H9 (cell line): ENCODE measurements around the gene INSM1. TPM values are rescaled to one million over a fixed set of nuclear protein-coding genes. Genes with fewer than 3 reads are reported as not detected.

ENCODE experiments used
- DNase-seq: peaks from one replicate; pipeline ENCODE4 v3.0.0-alpha.2; 2017
- H2AFZ ChIP-seq: one replicate; pipeline ENCODE4 v1.6.1; 2013; ENCODE audit warnings: mild to moderate bottlenecking, low read length, control low read depth, moderate library complexity
- H2AK5ac ChIP-seq: 2 replicates; pipeline ENCODE4 v1.6.1; 2013; ENCODE audit warnings: low read length, control low read depth, mixed read lengths; ENCODE audit not compliant: insufficient read length
- H2BK120ac ChIP-seq: one replicate; pipeline ENCODE4 v1.6.1; 2013; ENCODE audit warnings: low read depth, mild to moderate bottlenecking, low read length, control low read depth, inconsistent platforms; ENCODE audit not compliant: poor library complexity, severe bottlenecking
- H2BK12ac ChIP-seq: 2 replicates; pipeline ENCODE4 v1.6.1; 2013; ENCODE audit warnings: low read length, control low read depth, mixed read lengths, low read depth; ENCODE audit not compliant: insufficient read length
- H2BK15ac ChIP-seq: 2 replicates; pipeline ENCODE4 v1.6.1; 2013; ENCODE audit warnings: low read depth, low read length, control low read depth
- H2BK20ac ChIP-seq: one replicate; pipeline ENCODE4 v1.6.1; 2013; ENCODE audit warnings: low read depth, mild to moderate bottlenecking, low read length, control low read depth, inconsistent platforms; ENCODE audit not compliant: poor library complexity, severe bottlenecking
- H2BK5ac ChIP-seq: 2 replicates; pipeline ENCODE4 v1.6.1; 2013; ENCODE audit warnings: low read length, control low read depth, mixed read lengths; ENCODE audit not compliant: insufficient read length
- H3K14ac ChIP-seq: 2 replicates; pipeline ENCODE4 v1.6.1; 2013; ENCODE audit warnings: low read length, control low read depth; ENCODE audit not compliant: insufficient read depth
- H3K18ac ChIP-seq: 2 replicates; pipeline ENCODE4 v1.6.1; 2013; ENCODE audit warnings: low read depth, mild to moderate bottlenecking, mixed read lengths, low read length, control low read depth; ENCODE audit not compliant: insufficient read length
- H3K23ac ChIP-seq: 2 replicates; pipeline ENCODE4 v1.6.1; 2013; ENCODE audit warnings: low read length, control low read depth, mixed read lengths, low read depth; ENCODE audit not compliant: insufficient read length
- H3K23me2 ChIP-seq: 2 replicates; pipeline ENCODE4 v1.6.1; 2013; ENCODE audit warnings: low read depth, mild to moderate bottlenecking, mixed read lengths, low read length, control low read depth; ENCODE audit not compliant: insufficient read length, poor library complexity, severe bottlenecking
- H3K27ac ChIP-seq: 2 replicates; pipeline ENCODE4 v1.5.1; 2013; ENCODE audit warnings: low read length, control low read depth, mixed read lengths, low read depth; ENCODE audit not compliant: insufficient read length
- H3K27me3 ChIP-seq: 2 replicates; pipeline ENCODE4 v1.6.1; 2013; ENCODE audit warnings: low read length, control low read depth, inconsistent platforms; ENCODE audit not compliant: insufficient read depth
- H3K4ac ChIP-seq: 2 replicates; pipeline ENCODE4 v1.6.1; 2013; ENCODE audit warnings: low read depth, mild to moderate bottlenecking, control low read depth, inconsistent platforms, low read length, moderate library complexity
- H3K4me1 ChIP-seq: 2 replicates; pipeline ENCODE4 v1.6.1; 2013; ENCODE audit warnings: low read length, control low read depth, inconsistent platforms; ENCODE audit not compliant: insufficient read depth
- H3K4me2 ChIP-seq: 2 replicates; pipeline ENCODE4 v1.6.1; 2013; ENCODE audit warnings: low read length, control low read depth, mixed read lengths; ENCODE audit not compliant: insufficient read length, insufficient read depth
- H3K56ac ChIP-seq: 2 replicates; pipeline ENCODE4 v1.6.1; 2013; ENCODE audit warnings: low read depth, mild to moderate bottlenecking, mixed read lengths, low read length, control low read depth; ENCODE audit not compliant: insufficient read length
- H3K79me1 ChIP-seq: 2 replicates; pipeline ENCODE4 v1.6.1; 2013; ENCODE audit warnings: low read depth, mild to moderate bottlenecking, moderate library complexity, low read length, control low read depth, inconsistent platforms; ENCODE audit not compliant: insufficient read depth, poor library complexity, severe bottlenecking
- H3K79me2 ChIP-seq: 2 replicates; pipeline ENCODE4 v1.6.1; 2013; ENCODE audit warnings: low read length, control low read depth, inconsistent platforms; ENCODE audit not compliant: insufficient read depth
- H3K9ac ChIP-seq: 2 replicates; pipeline ENCODE4 v1.6.1; 2013; ENCODE audit warnings: low read length, control low read depth, mixed read lengths; ENCODE audit not compliant: insufficient read length; ENCODE audit errors: extremely low read depth
- H3K9me3 ChIP-seq: one replicate; pipeline ENCODE4 v1.6.1; 2013; ENCODE audit warnings: low read depth, low read length, inconsistent platforms; ENCODE audit not compliant: control insufficient read depth
- H3T11ph ChIP-seq: one replicate; pipeline ENCODE4 v1.6.1; 2013; ENCODE audit warnings: mild to moderate bottlenecking, low read length, control low read depth, inconsistent platforms
- H4K20me1 ChIP-seq: one replicate; pipeline ENCODE4 v1.6.1; 2013; ENCODE audit not compliant: control insufficient read depth, insufficient read length, insufficient read depth
- H4K5ac ChIP-seq: 2 replicates; pipeline ENCODE4 v1.6.1; 2013; ENCODE audit warnings: low read depth, mild to moderate bottlenecking, mixed read lengths, low read length, control low read depth; ENCODE audit not compliant: insufficient read length
- H4K8ac ChIP-seq: replicated peaks from 2 replicates; pipeline ENCODE4 v1.6.1; 2013; ENCODE audit warnings: low read length, control low read depth, mixed read lengths, low read depth; ENCODE audit not compliant: insufficient read length
- H4K91ac ChIP-seq: 2 replicates; pipeline ENCODE4 v1.6.1; 2013; ENCODE audit warnings: low read depth, mild to moderate bottlenecking, moderate library complexity, mixed read lengths, low read length, control low read depth; ENCODE audit not compliant: insufficient read length
- H3K27ac Mint-ChIP-seq, 3 experiments: 2 replicates in 2 of 3; 3 replicates in 1 of 3; pipeline ENCODE4 v1.8.0; 2020 to 2021; ENCODE audit warnings: mixed read lengths in 3 of 3, mild to moderate bottlenecking in 1 of 3, moderate library complexity in 1 of 3
- H3K27me3 Mint-ChIP-seq: 2 replicates; pipeline ENCODE4 v1.8.0; 2021; ENCODE audit warnings: low read depth, mild to moderate bottlenecking, moderate library complexity, mixed read lengths
- H3K36me3 Mint-ChIP-seq, 3 experiments: 2 replicates in 2 of 3; 3 replicates in 1 of 3; pipeline ENCODE4 v1.8.0; 2020 to 2021; ENCODE audit warnings: low read depth in 3 of 3, mixed read lengths in 3 of 3; ENCODE audit not compliant: insufficient read depth in 1 of 3
- H3K4me1 Mint-ChIP-seq, 2 experiments: 2 replicates each; pipeline ENCODE4 v1.8.0; 2020; ENCODE audit warnings: mixed read lengths in 2 of 2
- H3K4me3 Mint-ChIP-seq, 2 experiments: 2 replicates in 1 of 2; 3 replicates in 1 of 2; pipeline ENCODE4 v1.8.0; 2020 to 2021; ENCODE audit warnings: mild to moderate bottlenecking in 2 of 2, mixed read lengths in 2 of 2, moderate library complexity in 1 of 2
- H3K9me3 Mint-ChIP-seq, 2 experiments: 2 replicates in 1 of 2; 3 replicates in 1 of 2; pipeline ENCODE4 v1.8.0; 2020; ENCODE audit warnings: mild to moderate bottlenecking in 2 of 2, mixed read lengths in 2 of 2, moderate library complexity in 1 of 2
- CTCF ChIP-seq: fragments of 200-600 bp; sonication (generic); conservative IDR thresholded peaks from 3 replicates; pipeline ENCODE4 v1.8.0; 2021; ENCODE audit warnings: antibody characterized with exemption, mild to moderate bottlenecking
- WGBS: extraction: QIAGEN DNeasy Blood & Tissue Kit; methylation state at CpG from one replicate; pipeline ENCODE4 v1.1.7; 2013; ENCODE audit warnings: missing lambda C conversion rate, low lambda C conversion rate, mixed read lengths; ENCODE audit not compliant: insufficient read length; ENCODE audit errors: extremely low coverage; 5-methylcytosine and 5-hydroxymethylcytosine counted together
- total RNA-seq: library from RNA; stranded (reverse); gene quantifications from 2 replicates; pipeline ENCODE4 v1.2.1, GENCODE V29; 2021

Gene INSM1
- total RNA-seq, 1 experiment from 2014 or later = 0.83 TPM

- no peak overlapping the region for H4K91ac ChIP-seq
- no peak overlapping the region for H3T11ph ChIP-seq
- no peak overlapping the region for H3K18ac ChIP-seq
- no peak overlapping the region for H3K14ac ChIP-seq
- peak; percentile 46 for DNase-seq
- H2BK5ac ChIP-seq = no peak overlapping the region
- no peak overlapping the region for H3K27ac ChIP-seq
- H3K4me1 Mint-ChIP-seq = peaks cover 13 to 22% of the 10 kb centered on the region in 2 experiments
- H4K8ac ChIP-seq = no peak overlapping the region
- no peak overlapping the region for H4K5ac ChIP-seq
- no peaks in the 10 kb centered on the region for H3K27me3 ChIP-seq
- TF ChIP-seq CTCF = no peak
- no CpG with 5 or more reads among the region's 29 CpGs for WGBS
- H3K27me3 Mint-ChIP-seq = peaks cover 2% of the 10 kb centered on the region
- H3K79me1 ChIP-seq = no peaks in the 10 kb centered on the region
- no peak overlapping the region for H2BK20ac ChIP-seq
- H3K23me2 ChIP-seq = no peaks in the 10 kb centered on the region
- no peaks in the 10 kb centered on the region for H3K4me1 ChIP-seq
- H3K56ac ChIP-seq = no peak overlapping the region
- no peak overlapping the region for H3K4ac ChIP-seq
- H2BK15ac ChIP-seq = no peak overlapping the region
- H2BK12ac ChIP-seq = no peak overlapping the region
- no peak overlapping the region for H2BK120ac ChIP-seq
- no peaks in the 10 kb centered on the region for H3K79me2 ChIP-seq
- peaks cover 0 to 6% (median 0%) of the 10 kb centered on the region in 3 experiments; a peak in 2 of 7 replicates for H3K36me3 Mint-ChIP-seq
- H2AFZ ChIP-seq = no peak overlapping the region
- peak overlapping the region in 2 of 3 experiments; percentile 44 to 68; a peak in 2 of 7 replicates for H3K27ac Mint-ChIP-seq
- no peaks in the 10 kb centered on the region for H3K9me3 ChIP-seq
- no peaks in the 10 kb centered on the region for H4K20me1 ChIP-seq
- H3K23ac ChIP-seq = no peak overlapping the region
- H3K9me3 Mint-ChIP-seq = no peaks in the 10 kb centered on the region
- H3K4me2 ChIP-seq = no peak overlapping the region
- no peak overlapping the region for H3K4me3 Mint-ChIP-seq
- no peak overlapping the region for H2AK5ac ChIP-seq
- H3K9ac ChIP-seq = no peak overlapping the region
These were observed 28.1 kb downstream of the INSM1 start for GRCh38 chr20:20395903-20396568.
